ENCODE results near the gene PRODH2. TPM values are rescaled to one million over a fixed set of nuclear protein-coding genes. Genes with fewer than 3 reads are reported as not detected.
A peak's percentile ranks its signal among the peaks of the same experiment; 100 is the strongest.

Gene PRODH2
- total RNA-seq, 1 experiment from 2014 or later = not detected

- ChIA-PET CTCF (no interaction called here), POLR2A (ENCODE audit: low non-redundant PET) (interaction anchor here (1.0 kb wide), 1 partner anchor 10 kb away, joined by 3 read pairs; the partner anchor contains the start of gene LIN37)
- H3K27me3 ChIP-seq (replicated peaks; ENCODE audit: insufficient read depth, low read depth, low read length, poor library complexity) = no peaks in the 10 kb centered on the region
- TF ChIP-seq EZH2 (IDR thresholded peaks at IDR 0.05; ENCODE audit: borderline replicate concordance, low read depth, low read length, poor library complexity, severe bottlenecking) (no peak), CTCF (conservative IDR thresholded peaks at IDR 0.05; ENCODE audit: low read depth, low read length) (no peak)
- H3K9me3 ChIP-seq (ENCODE audit: low read depth, low read length, poor library complexity, severe bottlenecking) = no peaks in the 10 kb centered on the region
- BruUV-seq (replicated peaks) = TSS peak; percentile 75
- peak; percentile 100 for DNase-seq (ENCODE audit: low spot score)
- peaks cover 24% of the 10 kb centered on the region for H3K36me3 ChIP-seq (ENCODE audit: insufficient read depth, low read length, poor library complexity, severe bottlenecking)
- H3K4me3 ChIP-seq (ENCODE audit: low read depth, low read length, poor library complexity, severe bottlenecking) = peak within 1 kb of the TSS; percentile 86
- intact Hi-C loops (cut with micrococcal nuclease; ENCODE audit: unreplicated experiment) = no loop called here
- H3K27ac ChIP-seq (ENCODE audit: low read depth, low read length, poor library complexity, severe bottlenecking) = peak within 1 kb of the TSS; percentile 94
- H3K4me1 ChIP-seq (ENCODE audit: insufficient read depth, low read length, poor library complexity, severe bottlenecking) = peaks cover 32% of the 10 kb centered on the region
These were observed 54.7 kb downstream of the PRODH2 start, which contains the start of gene PROSER3 for GRCh38 chr19:35757749-35758608. Gene PROSER3, plus strand, starts transcription at chr19:35758176. Its CDS starts 40 bp downstream, at chr19:35758216.

- Histone ChIP-seq H3K9me3 (ENCODE audit: low read depth, low read length, poor library complexity, severe bottlenecking) (no peaks in the 10 kb centered on the region), H3K4me1 (ENCODE audit: insufficient read depth, low read length, poor library complexity, severe bottlenecking) (peaks cover 32% of the 10 kb centered on the region), H3K27me3 (replicated peaks; ENCODE audit: insufficient read depth, low read depth, low read length, poor library complexity) (no peaks in the 10 kb centered on the region), H3K36me3 (ENCODE audit: insufficient read depth, low read length, poor library complexity, severe bottlenecking) (peaks cover 23% of the 10 kb centered on the region), H3K4me3 (ENCODE audit: low read depth, low read length, poor library complexity, severe bottlenecking) (peak overlapping the region; percentile 86), H3K27ac (ENCODE audit: low read depth, low read length, poor library complexity, severe bottlenecking) (peak overlapping the region; percentile 78)
- peak; percentile 49 for DNase-seq (ENCODE audit: low spot score)
- no TSS peak for BruUV-seq (replicated peaks)
- TF ChIP-seq EZH2 (IDR thresholded peaks at IDR 0.05; ENCODE audit: borderline replicate concordance, low read depth, low read length, poor library complexity, severe bottlenecking) = no peak
- TF ChIP-seq CTCF (conservative IDR thresholded peaks at IDR 0.05; ENCODE audit: low read depth, low read length) = no peak
- POLR2A ChIA-PET (ENCODE audit: low non-redundant PET) = interaction anchor here (1.0 kb wide), 1 partner anchor 9 kb away, joined by 3 read pairs; the partner anchor contains the start of gene LIN37
- CTCF ChIA-PET = no interaction called here
- intact Hi-C loops (cut with micrococcal nuclease; ENCODE audit: unreplicated experiment) = no loop called here
These were observed 55.4 kb downstream of the PRODH2 start for GRCh38 chr19:35757231-35757748.

- BruUV-seq (replicated peaks) = no TSS peak
- intact Hi-C loops (cut with micrococcal nuclease; ENCODE audit: unreplicated experiment) = no loop called here
- ChIA-PET CTCF (no interaction called here), POLR2A (ENCODE audit: low non-redundant PET) (interaction anchor here (1.0 kb wide), 1 partner anchor 8 kb away, joined by 3 read pairs; the partner anchor contains the start of gene LIN37)
- Histone ChIP-seq H3K4me3 (ENCODE audit: low read depth, low read length, poor library complexity, severe bottlenecking) (peak within 1 kb of the TSS; percentile 86), H3K9me3 (ENCODE audit: low read depth, low read length, poor library complexity, severe bottlenecking) (no peaks in the 10 kb centered on the region), H3K4me1 (ENCODE audit: insufficient read depth, low read length, poor library complexity, severe bottlenecking) (peaks cover 32% of the 10 kb centered on the region), H3K27ac (ENCODE audit: low read depth, low read length, poor library complexity, severe bottlenecking) (peak within 1 kb of the TSS; percentile 94), H3K36me3 (ENCODE audit: insufficient read depth, low read length, poor library complexity, severe bottlenecking) (peaks cover 17% of the 10 kb centered on the region), H3K27me3 (replicated peaks; ENCODE audit: insufficient read depth, low read depth, low read length, poor library complexity) (no peaks in the 10 kb centered on the region)
- TF ChIP-seq CTCF (conservative IDR thresholded peaks at IDR 0.05; ENCODE audit: low read depth, low read length) = no peak
- no peak for TF ChIP-seq EZH2 (IDR thresholded peaks at IDR 0.05; ENCODE audit: borderline replicate concordance, low read depth, low read length, poor library complexity, severe bottlenecking)
- no peak for DNase-seq (ENCODE audit: low spot score)
These were observed 56.0 kb downstream of the PRODH2 start, which contains the start of gene HSPB6 for GRCh38 chr19:35756377-35757230. Gene HSPB6, minus strand, starts transcription at chr19:35757029. Its CDS starts 21 bp downstream, at chr19:35757008.
